ENCODE data around the gene ARHGAP4.

The ARHGAP4 gene

GRCh38 chrX:153925739-153926551, at the start of gene ARHGAP4:
Gene ARHGAP4, minus strand, starts transcription at chrX:153926264. Its CDS starts 62 bp downstream, at chrX:153926202.
- no peak for DNase-seq (ENCODE audit: low read depth)

DNA sequence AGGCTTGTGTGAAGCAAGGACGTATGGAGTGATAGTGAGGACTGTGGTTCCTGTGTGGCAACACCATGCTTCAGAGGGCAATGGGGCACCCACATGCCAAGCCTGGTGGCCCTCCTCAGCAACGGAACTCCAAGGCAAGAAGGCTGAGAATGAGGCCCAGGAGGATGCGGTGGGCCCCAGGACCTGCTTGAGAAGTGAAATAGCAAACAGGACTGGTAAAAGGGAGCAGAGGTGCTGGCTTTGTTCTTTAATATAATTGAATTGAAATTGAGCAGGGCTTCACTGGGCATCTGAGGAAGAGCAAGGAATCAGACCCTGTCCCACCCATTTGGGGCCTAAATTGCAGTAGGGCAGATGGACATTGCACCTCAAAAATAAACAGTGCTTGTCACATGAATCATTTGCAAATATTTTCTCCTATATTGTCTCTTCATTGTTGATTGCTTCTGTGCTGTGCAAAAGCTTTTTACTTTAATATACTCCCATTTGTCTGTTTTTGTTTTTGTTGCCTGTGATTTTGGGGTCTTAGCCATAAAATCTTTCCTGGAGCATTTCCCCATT, 48.7 kb upstream of the ARHGAP4 start:
- DNase-seq (ENCODE audit: low read depth), result no peak

- no peak for DNase-seq (ENCODE audit: low read depth)
Observed at GRCh38 chrX:153974003-153974725, 48.1 kb upstream of the ARHGAP4 start.

DNA sequence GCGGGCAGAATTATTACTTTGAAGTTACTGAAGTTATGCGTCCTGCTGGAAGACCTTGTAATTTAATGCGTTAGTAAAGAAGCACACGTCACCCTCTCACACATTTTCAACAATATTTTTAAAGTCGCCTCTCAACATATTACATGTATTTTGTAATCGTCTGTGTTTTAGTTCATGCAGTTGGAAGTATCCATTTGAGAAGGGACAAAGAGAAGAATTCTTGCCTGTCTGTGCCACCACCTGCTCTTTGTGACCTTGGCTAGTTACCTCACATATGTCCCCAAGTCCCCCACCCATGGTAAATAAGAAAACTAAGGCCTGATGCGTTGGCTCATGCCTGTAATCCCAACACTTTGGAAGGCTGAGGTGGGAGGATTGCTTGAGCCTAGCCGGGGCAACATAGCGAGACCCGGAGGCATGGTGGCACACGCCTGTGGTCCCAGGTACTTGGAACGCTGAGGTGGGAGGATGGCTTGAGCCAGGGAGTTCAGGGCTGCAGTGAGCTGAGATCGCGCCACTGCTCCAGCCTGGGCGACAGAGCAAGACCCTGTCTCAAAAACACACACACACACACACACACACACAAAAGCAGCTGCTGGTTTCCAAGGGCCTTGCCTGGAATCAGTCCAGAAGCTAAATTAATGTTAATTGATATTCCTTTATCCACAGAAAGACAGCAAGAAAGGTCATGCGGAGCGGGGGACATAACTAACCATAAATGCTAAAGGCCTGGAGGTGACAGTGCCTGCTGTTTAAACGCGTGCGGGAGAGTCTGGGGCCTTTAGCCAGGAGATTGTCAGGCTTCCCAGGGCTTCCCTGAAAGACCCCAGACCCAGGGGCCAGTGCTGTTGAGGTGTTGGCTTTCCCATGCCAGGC, 47.3 kb upstream of the ARHGAP4 start:
- no peak for DNase-seq (ENCODE audit: low read depth)

GRCh38 chrX:153972368-153973126, 46.5 kb upstream of the ARHGAP4 start, which contains the start of gene TMEM187:
Gene TMEM187, plus strand, starts transcription at chrX:153972754. Its CDS starts 9,309 bp downstream, at chrX:153982063.
- DNase-seq (ENCODE audit: low read depth), result peak; percentile 59

DNA sequence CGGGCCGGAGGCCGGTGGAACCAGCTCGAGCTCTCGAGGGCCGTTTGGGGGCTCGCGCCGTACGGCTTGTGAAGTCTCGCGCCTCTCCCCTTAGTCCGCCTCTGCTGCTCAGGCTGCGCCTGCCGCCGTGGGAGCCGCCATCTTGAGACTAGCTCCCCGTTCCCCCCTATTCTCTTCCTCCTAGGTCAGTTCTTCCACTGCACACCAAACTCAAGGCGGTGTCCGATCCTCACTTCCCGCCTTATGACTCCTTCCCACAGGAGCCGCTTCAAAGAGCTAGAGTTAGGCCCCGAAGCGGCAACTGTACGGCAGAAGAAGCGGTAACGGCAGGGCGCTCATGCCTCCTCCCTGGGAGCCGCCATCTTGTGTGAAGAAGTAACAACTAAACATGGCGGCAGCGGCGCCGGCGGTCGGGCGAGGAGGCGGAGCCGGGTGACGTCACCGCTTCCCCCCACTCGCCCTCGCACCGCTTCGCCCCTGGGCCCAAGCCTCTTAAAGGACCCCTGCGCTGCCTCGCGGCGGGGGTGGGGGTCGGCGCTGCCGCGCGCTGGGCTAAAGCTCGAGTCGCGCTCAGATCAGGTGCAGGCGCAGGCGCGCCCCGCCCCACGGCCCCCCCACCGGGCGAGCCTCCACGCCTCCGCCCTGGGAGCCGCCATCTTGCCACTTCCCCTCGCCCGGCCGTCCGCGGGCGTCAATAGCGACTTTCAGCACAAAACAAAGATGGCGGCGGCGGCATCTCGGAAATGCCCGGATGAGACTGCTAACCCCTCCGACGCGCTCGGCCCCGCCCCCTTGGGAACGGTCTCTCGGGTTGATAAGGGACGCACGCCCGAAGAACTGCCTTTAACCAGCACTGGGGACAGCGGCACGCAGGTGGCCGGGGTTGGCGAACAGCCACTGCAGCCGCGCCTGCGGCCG, 45.6 kb upstream of the ARHGAP4 start, which contains the start of gene HCFC1:
Gene HCFC1, minus strand, starts transcription at position 369 of the 918 bp plus-strand sequence. CDS start 978 bp downstream, outside the sequence.
- peak; percentile 73 for DNase-seq (ENCODE audit: low read depth)

GRCh38 chrX:153971124-153971449, 45.0 kb upstream of the ARHGAP4 start:
- peak; percentile 52 for DNase-seq (ENCODE audit: low read depth)

- DNase-seq (ENCODE audit: low read depth), result no peak
Observed at GRCh38 chrX:153970357-153971123, 44.5 kb upstream of the ARHGAP4 start.

DNA sequence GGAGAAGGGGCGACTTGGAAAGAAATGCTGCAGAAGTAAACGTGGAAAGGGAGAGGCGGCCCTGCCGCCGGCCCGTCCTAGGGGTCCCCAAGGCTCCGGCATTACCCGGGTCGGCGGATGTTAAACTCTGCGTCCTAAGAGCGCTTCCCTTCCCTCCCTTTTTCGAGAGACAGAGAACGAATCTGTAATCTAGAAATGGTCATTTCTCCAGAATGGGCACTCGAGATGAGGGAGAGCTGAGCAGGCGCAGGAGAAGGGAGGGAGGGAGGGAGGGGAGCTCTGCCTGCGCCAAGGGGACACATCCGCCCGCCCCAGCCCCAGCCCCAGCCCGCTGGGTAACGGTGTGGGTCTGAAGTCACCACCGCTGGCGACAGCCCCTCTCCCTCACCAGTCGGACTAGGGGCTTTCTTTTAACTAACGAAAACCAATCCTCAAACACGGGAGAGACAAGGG, 43.9 kb upstream of the ARHGAP4 start:
- no peak for DNase-seq (ENCODE audit: low read depth)

DNA sequence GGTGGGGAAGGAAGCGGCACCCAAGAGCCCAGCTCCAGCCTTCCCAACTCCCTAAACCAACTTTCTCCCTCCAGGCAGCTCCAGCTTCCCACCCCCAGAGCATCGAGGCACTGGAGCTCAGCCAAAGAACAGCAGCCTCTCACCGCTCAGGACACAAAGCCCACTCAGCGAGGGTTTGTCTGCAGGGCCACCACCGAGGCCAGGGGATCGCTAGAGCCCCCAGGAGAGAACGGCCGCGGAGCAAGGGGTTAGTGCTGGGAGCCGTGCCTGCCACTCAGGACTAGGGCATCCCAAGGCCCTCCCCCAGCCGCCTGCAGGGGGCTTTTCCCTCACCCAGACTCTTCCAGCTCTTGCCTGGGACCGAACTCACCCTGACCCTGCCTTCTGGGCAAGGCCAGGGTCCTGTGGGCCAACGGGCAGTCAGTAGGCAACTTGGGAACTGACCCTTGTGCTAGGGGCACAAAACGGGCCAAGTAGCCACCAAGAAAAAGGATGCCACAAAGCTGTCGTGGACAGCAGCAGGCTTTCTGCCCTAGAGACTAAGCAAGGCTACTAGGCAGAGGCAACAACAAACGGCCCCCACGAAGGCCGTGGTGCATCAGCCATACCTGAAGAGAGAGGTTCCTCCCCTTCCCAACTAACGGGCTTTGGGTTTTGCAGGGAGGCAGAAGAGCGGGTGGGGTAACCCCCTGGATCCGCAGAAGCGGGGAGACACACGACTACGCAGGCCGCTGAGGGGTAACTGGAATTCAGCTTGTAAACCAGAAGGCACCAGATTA, 43.2 kb upstream of the ARHGAP4 start:
- no peak for DNase-seq (ENCODE audit: low read depth)

DNA sequence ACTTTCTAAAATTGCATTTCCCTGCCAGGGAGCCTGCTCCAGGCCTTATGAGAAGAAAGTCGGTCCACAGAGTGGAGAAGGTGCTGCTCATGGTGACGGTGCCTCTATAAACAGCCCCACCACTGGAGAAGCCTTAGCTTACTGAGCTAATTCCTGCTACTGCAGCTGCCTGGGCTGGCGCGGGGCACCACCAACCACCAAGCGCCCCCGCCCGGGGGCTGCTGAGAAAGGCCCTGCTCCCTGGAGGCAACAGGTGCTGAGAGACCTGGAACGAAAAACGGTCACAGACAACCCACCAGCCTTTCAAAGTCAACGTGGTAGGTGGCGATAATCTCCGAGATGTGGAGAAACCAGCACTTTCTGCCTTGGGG, 42.7 kb upstream of the ARHGAP4 start:
- DNase-seq (ENCODE audit: low read depth), result no peak

DNA sequence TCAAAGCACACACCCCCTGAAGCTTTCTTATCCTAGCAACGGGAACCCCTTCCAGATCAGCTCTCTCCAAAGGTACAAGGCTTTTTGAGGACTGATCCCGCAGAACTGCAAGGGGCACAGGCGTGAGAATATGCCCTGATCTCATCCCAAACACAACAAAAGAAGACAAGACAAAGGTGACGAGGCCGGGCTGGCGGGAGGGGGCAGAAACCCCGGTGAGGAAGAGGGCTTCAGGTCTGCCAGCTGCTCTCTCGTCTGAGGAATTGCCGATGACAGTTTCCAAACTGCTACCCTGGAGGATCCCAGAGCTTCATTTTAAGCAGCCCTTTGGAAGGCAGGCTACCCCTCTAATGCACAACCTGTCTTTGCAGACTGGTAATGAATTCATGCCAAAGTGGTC, 42.2 kb upstream of the ARHGAP4 start:
- no peak for DNase-seq (ENCODE audit: low read depth)

- DNase-seq (ENCODE audit: low read depth), result no peak
Observed at GRCh38 chrX:153967536-153968224, 41.6 kb upstream of the ARHGAP4 start.

DNA sequence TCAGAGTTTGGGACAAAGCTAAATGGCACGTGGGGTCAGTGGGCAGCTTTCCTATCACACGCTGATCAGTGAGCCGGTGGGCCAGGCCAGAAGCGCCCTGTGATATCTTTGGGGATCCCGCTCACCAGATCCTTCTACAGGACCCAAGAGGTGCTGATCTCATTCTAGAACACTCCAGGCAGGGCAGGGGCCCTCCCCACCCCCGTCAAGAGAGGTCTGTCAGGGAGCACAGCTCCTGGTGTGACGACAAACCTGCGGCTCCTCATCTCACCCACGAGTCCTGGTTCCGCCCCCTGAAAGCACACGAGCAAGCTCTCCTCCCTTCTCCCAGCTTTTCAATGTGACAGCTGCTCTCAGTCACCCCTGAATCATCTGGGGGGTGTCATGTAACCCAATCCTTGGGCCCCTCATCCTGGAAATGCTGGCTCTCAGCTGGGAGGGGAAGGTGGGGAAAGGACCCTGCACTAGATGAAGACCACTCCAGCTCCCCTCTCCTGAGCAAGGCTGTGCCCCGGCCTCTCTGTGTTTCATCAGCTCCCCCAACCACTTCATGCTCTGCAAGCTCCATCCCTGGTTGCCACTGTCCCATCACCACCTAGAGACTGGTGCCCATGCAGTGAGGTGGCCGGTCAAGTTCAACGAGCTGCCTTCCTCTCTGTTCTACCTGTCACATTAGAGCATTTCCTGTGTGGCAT, 40.9 kb upstream of the ARHGAP4 start:
- DNase-seq (ENCODE audit: low read depth), result no peak

DNA sequence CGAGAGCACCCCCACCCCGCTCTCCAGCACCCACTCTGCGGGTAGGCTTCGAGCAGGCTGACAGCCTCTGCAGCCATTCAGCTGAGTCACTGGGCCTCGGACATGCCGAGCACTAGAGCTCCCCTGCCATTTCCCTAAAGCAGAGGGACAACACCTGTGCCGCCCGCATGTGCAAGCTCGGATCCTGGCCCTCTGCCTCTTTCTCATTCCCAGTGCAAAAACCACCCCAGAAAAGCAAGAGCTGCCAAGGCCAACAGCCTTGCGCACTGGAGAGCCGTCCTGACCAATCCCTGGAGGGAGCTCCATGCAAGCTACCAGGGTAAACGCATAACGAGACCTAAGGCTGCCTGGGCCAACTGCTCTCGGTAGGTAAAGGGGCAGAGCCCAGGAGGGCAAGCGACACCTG, 40.2 kb upstream of the ARHGAP4 start:
- no peak for DNase-seq (ENCODE audit: low read depth)

- DNase-seq (ENCODE audit: low read depth), result no peak
Observed at GRCh38 chrX:153965406-153965805, 39.3 kb upstream of the ARHGAP4 start.

DNA sequence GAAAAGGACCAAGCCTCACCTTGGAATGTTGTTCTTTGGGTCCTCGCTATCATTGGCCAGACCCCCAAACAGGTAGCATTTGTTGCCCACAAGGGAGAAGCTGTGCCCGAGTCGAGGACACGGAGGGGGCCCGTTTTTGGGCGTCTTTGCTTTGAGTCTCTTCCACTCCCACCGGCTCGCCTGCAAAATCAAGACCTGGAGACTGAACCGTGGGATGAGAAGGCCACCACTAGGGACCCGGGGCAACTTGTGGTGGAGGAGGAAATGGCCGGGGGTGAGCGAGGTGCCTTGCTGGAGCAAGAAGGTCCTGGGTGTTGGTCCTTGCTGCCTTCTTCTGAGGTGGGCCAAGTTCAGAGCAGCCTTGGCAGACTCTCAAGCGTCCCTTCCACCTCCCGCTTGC, 38.0 kb upstream of the ARHGAP4 start:
- DNase-seq (ENCODE audit: low read depth), result no peak
